ENCODE results near the gene METTL17.

GRCh38 chr14:21018286-21018685 lies 28.5 kb downstream of the METTL17 start:
- TF ChIP-seq, protein P1, sequence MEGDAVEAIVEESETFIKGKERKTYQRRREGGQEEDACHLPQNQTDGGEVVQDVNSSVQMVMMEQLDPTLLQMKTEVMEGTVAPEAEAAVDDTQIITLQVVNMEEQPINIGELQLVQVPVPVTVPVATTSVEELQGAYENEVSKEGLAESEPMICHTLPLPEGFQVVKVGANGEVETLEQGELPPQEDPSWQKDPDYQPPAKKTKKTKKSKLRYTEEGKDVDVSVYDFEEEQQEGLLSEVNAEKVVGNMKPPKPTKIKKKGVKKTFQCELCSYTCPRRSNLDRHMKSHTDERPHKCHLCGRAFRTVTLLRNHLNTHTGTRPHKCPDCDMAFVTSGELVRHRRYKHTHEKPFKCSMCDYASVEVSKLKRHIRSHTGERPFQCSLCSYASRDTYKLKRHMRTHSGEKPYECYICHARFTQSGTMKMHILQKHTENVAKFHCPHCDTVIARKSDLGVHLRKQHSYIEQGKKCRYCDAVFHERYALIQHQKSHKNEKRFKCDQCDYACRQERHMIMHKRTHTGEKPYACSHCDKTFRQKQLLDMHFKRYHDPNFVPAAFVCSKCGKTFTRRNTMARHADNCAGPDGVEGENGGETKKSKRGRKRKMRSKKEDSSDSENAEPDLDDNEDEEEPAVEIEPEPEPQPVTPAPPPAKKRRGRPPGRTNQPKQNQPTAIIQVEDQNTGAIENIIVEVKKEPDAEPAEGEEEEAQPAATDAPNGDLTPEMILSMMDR (IDR thresholded peaks at IDR 0.05), result no peak
- no peak for TF ChIP-seq POLR2A (IDR thresholded peaks at IDR 0.05)
